A549 (cell line): Measurements from ENCODE around the gene SLFN5. TPM values are rescaled to one million over a fixed set of nuclear protein-coding genes. Genes with fewer than 3 reads are reported as not detected.
"Not testable (repeated sequence)": the region's sequence is repeated elsewhere in the genome, so short reads cannot be mapped to it uniquely, and the experiment has no call there.

Experiments
- ATAC-seq, 2 experiments: fragments of 200-7000 bp in 1 of 2; fragments of >200 bp in 1 of 2; cut with Nextera tagmentation in 1 of 2; cut with Tn5 transposase in 1 of 2; 3 replicates each; pipeline versions ENCODE4 v1.8.0 to v1.9.1; 2018 to 2020; ENCODE audit warnings: mild to moderate bottlenecking in 1 of 2, moderate library complexity in 1 of 2
- CTCF ChIA-PET: fragments of 300-600 bp; sonication (Branson Sonifier 250); formaldehyde crosslinking; extraction: SDS; loops from one replicate; lab custom pipeline; 2021; ENCODE audit warnings: antibody characterized with exemption, inconsistent platforms; lab: Yijun Ruan, JAX
- POLR2A ChIA-PET: fragments of 350-600 bp; formaldehyde crosslinking; extraction: SDS; loops from one replicate; lab custom pipeline; 2021; ENCODE audit warnings: antibody characterized with exemption, inconsistent platforms; lab: Yijun Ruan, JAX
- DNase-seq, 2 experiments: peaks; one replicate each; pipeline versions ENCODE4 v3.0.0 to v3.0.0-alpha.2; 2011 to 2016; ENCODE audit warnings: low read depth in 1 of 2, low spot score in 1 of 2
- FAIRE-seq: peaks from 2 replicates; lab custom pipeline; 2011; peaks lifted over from hg19 to GRCh38; lab: Jason Lieb, UNC
- H3K27ac ChIP-seq, 2 experiments: fragments of >200 bp; sonication (Bioruptor Twin); formaldehyde crosslinking; 3 replicates each; pipeline ENCODE4 v1.5.1; 2016 to 2017
- H3K4me1 ChIP-seq: fragments of >200 bp; sonication (Bioruptor Twin); formaldehyde crosslinking; 3 replicates; pipeline ENCODE4 v1.6.1; 2016
- H3K4me2 ChIP-seq: fragments of >200 bp; sonication (Bioruptor Twin); formaldehyde crosslinking; 3 replicates; pipeline ENCODE4 v1.6.1; 2016
- H3K4me3 ChIP-seq: fragments of >200 bp; sonication (Bioruptor Twin); formaldehyde crosslinking; 3 replicates; pipeline ENCODE4 v1.5.1; 2016
- H3K9me3 ChIP-seq: fragments of >200 bp; sonication (Bioruptor Twin); formaldehyde crosslinking; 3 replicates; pipeline ENCODE4 v1.6.1; 2016
- CBX8 ChIP-seq: fragments of 200-600 bp; sonication (generic); IDR thresholded peaks from 2 replicates; pipeline ENCODE4 v1.6.1; 2016
- CEBPB ChIP-seq, 2 experiments: fragments of >200 bp in 1 of 2; sonication (Bioruptor Twin) in 1 of 2; formaldehyde crosslinking in 1 of 2; IDR thresholded peaks; 2 replicates each; pipeline ENCODE4 v1.6.1; 2012 to 2016
- EHMT2 ChIP-seq: fragments of 200-600 bp; sonication (generic); IDR thresholded peaks from 2 replicates; pipeline ENCODE4 v1.6.1; 2016; ENCODE audit warnings: antibody characterized with exemption, low read depth, mild to moderate bottlenecking, moderate library complexity
- EP300 ChIP-seq, 2 experiments: fragments of >200 bp; sonication (Bioruptor Twin); formaldehyde crosslinking; IDR thresholded peaks; 2 replicates in 1 of 2; 3 replicates in 1 of 2; pipeline ENCODE4 v1.6.1; 2016 to 2017
- ESRRA ChIP-seq: fragments of 150-350 bp; IDR thresholded peaks from 2 replicates; pipeline ENCODE4 v1.6.1; 2014; ENCODE audit warnings: mild to moderate bottlenecking, low read length, borderline replicate concordance
- HEYL ChIP-seq: fragments of 250-450 bp; sonication (Bioruptor Pico); IDR thresholded peaks from 2 replicates; pipeline ENCODE4 v1.8.0; 2021; ENCODE audit warnings: mild to moderate bottlenecking, moderate library complexity
- HOXB13 ChIP-seq: fragments of 250-450 bp; sonication (Bioruptor Pico); IDR thresholded peaks from 2 replicates; pipeline ENCODE4 v1.5.0; 2020; ENCODE audit warnings: low read depth, mild to moderate bottlenecking, moderate library complexity
- JUNB ChIP-seq: fragments of >200 bp; sonication (Bioruptor Twin); formaldehyde crosslinking; IDR thresholded peaks from 2 replicates; pipeline ENCODE4 v1.6.1; 2016
- MYC ChIP-seq: IDR thresholded peaks from 2 replicates; pipeline ENCODE4 v1.6.1; 2012; ENCODE audit warnings: mild to moderate bottlenecking, inconsistent platforms, low read length, improper control_type of control experiment, borderline replicate concordance
- NFE2L2 ChIP-seq: fragments of 150-350 bp; conservative IDR thresholded peaks from 2 replicates; pipeline ENCODE4 v1.6.1; 2014; ENCODE audit warnings: low read length
- POLR2A ChIP-seq: IDR thresholded peaks from 2 replicates; pipeline ENCODE4 v1.6.1; 2012; ENCODE audit warnings: mild to moderate bottlenecking, low read length
- RAD21 ChIP-seq, 2 experiments: fragments of >200 bp in 1 of 2; sonication (Bioruptor Twin) in 1 of 2; formaldehyde crosslinking in 1 of 2; IDR thresholded peaks in 1 of 2; conservative IDR thresholded peaks in 1 of 2; 2 replicates in 1 of 2; 3 replicates in 1 of 2; pipeline ENCODE4 v1.6.1; 2012 to 2018; ENCODE audit warnings: inconsistent platforms in 1 of 2
- RCOR1 ChIP-seq: fragments of 150-350 bp; IDR thresholded peaks from 2 replicates; pipeline ENCODE4 v1.6.1; 2014; ENCODE audit warnings: antibody characterized with exemption, low read length, low read depth
- RFX5 ChIP-seq: fragments of 450-650 bp; IDR thresholded peaks from 2 replicates; pipeline ENCODE4 v1.7.1; 2014; ENCODE audit warnings: antibody characterized with exemption, mild to moderate bottlenecking, moderate library complexity
- ZC3H11A ChIP-seq: fragments of 450-650 bp; IDR thresholded peaks from 2 replicates; pipeline ENCODE4 v1.6.1; 2014; ENCODE audit warnings: antibody characterized with exemption, mild to moderate bottlenecking
- ZSCAN20 ChIP-seq: fragments of 250-450 bp; sonication (Bioruptor Pico); IDR thresholded peaks from 2 replicates; pipeline ENCODE4 v1.8.0; 2022; ENCODE audit warnings: mild to moderate bottlenecking, moderate library complexity
- WGBS: methylation state at CpG from one replicate; pipeline ENCODE4 v1.1.6; 2017; ENCODE audit errors: missing lambda C conversion rate; 5-methylcytosine and 5-hydroxymethylcytosine counted together
- polyA plus RNA-seq, 4 experiments: library from polyadenylated mRNA; depleted of rRNA in 3 of 4; stranded (reverse); fragments of >200 nt; fragmentation: RNase III in 1 of 4; extraction: RNeasy Plus Mini Kit Qiagen cat#74134 plus additional on column Dnase treatment in 1 of 4; gene quantifications; 2 replicates in 3 of 4; 3 replicates in 1 of 4; pipeline ENCODE4 v1.2.3, GENCODE V29; 2011 to 2017
- TF ChIP-seq, protein P1 (sequence below): fragments of >200 bp; sonication (Bioruptor Twin); formaldehyde crosslinking; IDR thresholded peaks from 3 replicates; pipeline ENCODE4 v1.5.1; 2016
- TF ChIP-seq, protein P2 (sequence below): fragments of 250-450 bp; sonication (Bioruptor Pico); IDR thresholded peaks from 2 replicates; pipeline ENCODE4 v1.5.0; 2020; ENCODE audit warnings: low read depth, mild to moderate bottlenecking, moderate library complexity

SLFN5 gene
- polyA plus RNA-seq, 2 of the 4 experiments (the other 2 are of a cell fraction) = 1.9 to 33.1 TPM

DNA sequence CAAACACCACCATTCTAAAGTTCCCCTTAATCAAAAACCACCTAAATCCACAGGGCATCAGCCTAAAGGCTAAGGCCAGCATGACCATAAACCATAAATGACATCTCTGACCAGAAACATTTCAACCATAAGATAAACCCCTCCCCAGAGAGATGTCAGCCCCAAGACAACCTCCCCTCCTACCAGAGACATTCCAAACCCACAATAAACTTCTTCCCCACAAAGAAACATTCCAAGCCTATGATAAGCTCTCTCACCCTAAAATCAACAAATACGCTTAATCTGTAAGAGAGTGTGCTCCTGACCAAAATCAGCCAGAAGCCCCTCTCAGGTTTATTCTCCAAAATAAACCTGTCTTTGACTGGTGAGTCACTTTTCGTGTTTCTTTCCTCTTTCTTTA is 54.8 kb downstream of the SLFN5 start (continued):
- no peak for TF ChIP-seq ESRRA
- TF ChIP-seq CEBPB (IDR thresholded peaks at IDR 0.05) = no peak
- TF ChIP-seq MYC = no peak
- TF ChIP-seq CBX8 = no peak
- TF ChIP-seq, all 56 proteins: peak for 0

DNA sequence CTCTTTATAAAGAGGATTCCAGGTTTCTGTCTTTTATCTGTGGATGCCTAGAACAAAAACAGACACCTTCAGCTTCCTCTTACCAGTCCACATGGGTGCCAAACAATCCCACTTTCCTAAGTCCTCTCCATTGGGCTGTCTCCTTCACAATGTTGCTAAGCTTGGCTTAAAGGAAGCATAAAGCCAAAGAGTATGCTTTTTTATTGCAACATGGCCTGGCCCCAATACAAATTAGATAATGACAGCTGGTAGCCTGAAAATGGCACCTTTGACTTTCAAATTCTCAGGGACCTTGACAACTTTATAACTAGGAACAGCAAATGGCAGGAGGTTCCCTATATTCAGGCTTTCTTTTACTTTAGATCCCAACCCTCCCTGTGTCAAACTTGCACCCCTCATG is 55.8 kb downstream of the SLFN5 start:
- H3K4me3 ChIP-seq = no peak overlapping the region
- TF ChIP-seq CBX8 (no peak), ZC3H11A (no peak), ZSCAN20 (CRISPR knock-in tag) (no peak)
- TF ChIP-seq, protein P1, sequence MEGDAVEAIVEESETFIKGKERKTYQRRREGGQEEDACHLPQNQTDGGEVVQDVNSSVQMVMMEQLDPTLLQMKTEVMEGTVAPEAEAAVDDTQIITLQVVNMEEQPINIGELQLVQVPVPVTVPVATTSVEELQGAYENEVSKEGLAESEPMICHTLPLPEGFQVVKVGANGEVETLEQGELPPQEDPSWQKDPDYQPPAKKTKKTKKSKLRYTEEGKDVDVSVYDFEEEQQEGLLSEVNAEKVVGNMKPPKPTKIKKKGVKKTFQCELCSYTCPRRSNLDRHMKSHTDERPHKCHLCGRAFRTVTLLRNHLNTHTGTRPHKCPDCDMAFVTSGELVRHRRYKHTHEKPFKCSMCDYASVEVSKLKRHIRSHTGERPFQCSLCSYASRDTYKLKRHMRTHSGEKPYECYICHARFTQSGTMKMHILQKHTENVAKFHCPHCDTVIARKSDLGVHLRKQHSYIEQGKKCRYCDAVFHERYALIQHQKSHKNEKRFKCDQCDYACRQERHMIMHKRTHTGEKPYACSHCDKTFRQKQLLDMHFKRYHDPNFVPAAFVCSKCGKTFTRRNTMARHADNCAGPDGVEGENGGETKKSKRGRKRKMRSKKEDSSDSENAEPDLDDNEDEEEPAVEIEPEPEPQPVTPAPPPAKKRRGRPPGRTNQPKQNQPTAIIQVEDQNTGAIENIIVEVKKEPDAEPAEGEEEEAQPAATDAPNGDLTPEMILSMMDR = no peak
- ATAC-seq (no peak), DNase-seq (no peak), FAIRE-seq (no peak)
- no peak overlapping the region for H3K27ac ChIP-seq
- peaks cover 29% of the 10 kb centered on the region for H3K9me3 ChIP-seq
- ChIA-PET POLR2A (no interaction called here), CTCF (interaction anchor here (1.1 to 4.8 kb wide), 4 partner anchors 12 to 243 kb away, joined by 3 to 39 read pairs (median 4); no protein-coding TSS in a partner anchor)
- no peaks in the 10 kb centered on the region for H3K4me1 ChIP-seq
- H3K4me2 ChIP-seq = no peak overlapping the region

DNA sequence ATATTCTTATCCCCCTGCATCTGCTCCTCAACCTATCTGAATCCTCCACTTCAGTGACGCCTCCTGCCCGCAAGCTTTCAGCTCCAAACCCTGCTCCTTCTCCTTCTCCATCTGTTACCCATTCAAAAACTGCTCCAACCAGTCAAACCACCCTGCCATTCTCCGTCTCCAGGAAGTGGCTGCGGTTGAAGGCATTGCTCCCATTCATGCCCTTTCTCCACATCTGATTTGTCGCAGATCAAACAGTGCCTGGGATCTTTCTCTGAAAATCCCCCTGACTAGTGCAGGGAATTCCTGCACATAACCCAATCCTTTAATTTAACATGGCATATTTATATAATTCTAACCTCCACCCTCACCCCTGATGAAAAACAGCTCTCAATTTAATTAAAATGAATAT is 56.3 kb downstream of the SLFN5 start:
- ATAC-seq (no peak), FAIRE-seq (no peak), DNase-seq (no peak)
- no peak overlapping the region for H3K4me2 ChIP-seq
- TF ChIP-seq, protein P2, sequence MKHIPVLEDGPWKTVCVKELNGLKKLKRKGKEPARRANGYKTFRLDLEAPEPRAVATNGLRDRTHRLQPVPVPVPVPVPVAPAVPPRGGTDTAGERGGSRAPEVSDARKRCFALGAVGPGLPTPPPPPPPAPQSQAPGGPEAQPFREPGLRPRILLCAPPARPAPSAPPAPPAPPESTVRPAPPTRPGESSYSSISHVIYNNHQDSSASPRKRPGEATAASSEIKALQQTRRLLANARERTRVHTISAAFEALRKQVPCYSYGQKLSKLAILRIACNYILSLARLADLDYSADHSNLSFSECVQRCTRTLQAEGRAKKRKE (CRISPR knock-in tag) = no peak
- TF ChIP-seq HEYL (CRISPR knock-in tag) = no peak
- no peak for TF ChIP-seq NFE2L2
- TF ChIP-seq RAD21 (conservative IDR thresholded peaks at IDR 0.05 in 1 of 2, IDR thresholded peaks at IDR 0.05 in 1 of 2) = no peak
- TF ChIP-seq EP300 (IDR thresholded peaks at IDR 0.05) = no peak
- no peak for TF ChIP-seq POLR2A
- no peak for TF ChIP-seq JUNB
- TF ChIP-seq RCOR1 = no peak
- no peak for TF ChIP-seq HOXB13 (CRISPR knock-in tag)
- TF ChIP-seq RFX5 = no peak
- no peak for TF ChIP-seq EHMT2
- WGBS = 51% methylated on average over 5 of the region's 5 CpGs
- H3K9me3 ChIP-seq = peaks cover 34% of the 10 kb centered on the region
- H3K4me3 ChIP-seq = no peak overlapping the region
- H3K4me1 ChIP-seq = no peaks in the 10 kb centered on the region
- CTCF ChIA-PET = interaction anchor here (1.0 to 4.8 kb wide), 7 partner anchors 13 to 448 kb away, joined by 3 to 39 read pairs (median 4); no protein-coding TSS in a partner anchor
- H3K27ac ChIP-seq = no peak overlapping the region
- POLR2A ChIA-PET = no interaction called here

DNA sequence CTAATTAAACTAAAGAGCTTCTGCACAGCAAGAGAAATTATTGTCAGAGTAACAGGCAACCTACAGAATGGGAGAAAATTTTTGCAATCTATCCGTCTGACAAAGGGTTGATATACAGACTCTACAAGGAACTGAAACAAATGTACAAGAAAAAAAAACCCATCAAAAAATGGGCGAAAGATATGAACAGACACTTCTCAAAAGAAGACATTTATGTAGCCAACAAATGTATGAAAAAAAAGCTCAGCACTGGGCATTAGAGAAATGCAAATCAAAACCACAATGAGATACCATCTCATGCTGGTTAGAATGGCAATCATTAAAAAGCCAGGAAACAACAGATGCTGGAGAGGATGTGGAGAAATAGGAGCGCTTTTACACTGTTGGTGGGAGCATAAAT is 66.5 kb downstream of the SLFN5 start:
- CTCF ChIA-PET = interaction anchor here (2.2 to 11.7 kb wide), 3 partner anchors 138 to 438 kb away, joined by 5 to 291 read pairs (median 45); partner anchors contain the start of gene SLFN12L
- POLR2A ChIA-PET, FAIRE-seq, H3K4me2 ChIP-seq, H3K9me3 ChIP-seq, DNase-seq, H3K4me3 ChIP-seq, H3K27ac ChIP-seq, ATAC-seq, H3K4me1 ChIP-seq: not testable (repeated sequence)
- WGBS = 64% methylated on average over 3 of the region's 3 CpGs
